KOPT-K1 (cell line): ENCODE data around the gene CNOT6L.
"Not testable (repeated sequence)": the region's sequence is repeated elsewhere in the genome, so short reads cannot be mapped to it uniquely, and the experiment has no call there.

Experiments
- H3K27ac ChIP-seq: fragments of 200-600 bp; sonication (generic); 2 replicates; pipeline ENCODE4 v1.5.1; 2016; ENCODE audit warnings: antibody characterized with exemption, mild to moderate bottlenecking, low read depth, low read length; ENCODE audit not compliant: poor library complexity, severe bottlenecking
- H3K36me3 ChIP-seq: fragments of 200-600 bp; sonication (generic); 2 replicates; pipeline ENCODE4 v1.5.1; 2017; ENCODE audit warnings: antibody characterized with exemption, mild to moderate bottlenecking, low read length, moderate library complexity; ENCODE audit not compliant: insufficient read depth
- H3K9me3 ChIP-seq: fragments of 200-600 bp; sonication (generic); 2 replicates; pipeline ENCODE4 v1.5.1; 2017; ENCODE audit warnings: antibody characterized with exemption, low read length, mild to moderate bottlenecking; ENCODE audit not compliant: insufficient read depth, poor library complexity, severe bottlenecking

The CNOT6L gene

GRCh38 chr4:77804471-77804870, 14.7 kb downstream of the CNOT6L start:
- Histone ChIP-seq H3K36me3 (no peaks in the 10 kb centered on the region), H3K27ac (no peak overlapping the region), H3K9me3 (no peaks in the 10 kb centered on the region)

- Histone ChIP-seq H3K9me3 (no peaks in the 10 kb centered on the region), H3K36me3 (no peaks in the 10 kb centered on the region), H3K27ac (no peak overlapping the region)
Measured at GRCh38 chr4:77802402-77802801, 16.8 kb downstream of the CNOT6L start.

DNA sequence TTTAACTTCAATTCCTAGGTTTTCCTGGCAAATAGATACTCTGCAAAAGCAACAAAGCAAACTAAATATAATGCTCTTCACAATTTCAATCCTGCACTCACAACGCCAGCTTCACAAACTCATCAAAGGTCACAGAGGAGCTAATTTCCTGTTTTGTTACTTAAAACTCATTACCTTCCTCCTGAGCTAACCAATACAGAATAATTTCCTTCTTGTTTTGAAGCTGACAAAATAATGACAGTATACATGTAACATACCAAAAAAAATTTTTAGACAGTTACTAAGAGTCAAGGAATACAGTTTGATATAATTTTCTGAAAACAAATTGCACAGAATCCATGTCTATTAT, 17.9 kb downstream of the CNOT6L start:
- Histone ChIP-seq H3K36me3 (peaks cover 6% of the 10 kb centered on the region; the same call in 1 of the 2 replicates), H3K27ac (peak overlapping the region; percentile 60), H3K9me3 (peaks cover 6% of the 10 kb centered on the region)

GRCh38 chr4:77800483-77801259, 18.5 kb downstream of the CNOT6L start:
- H3K27ac ChIP-seq: peak overlapping the region; percentile 60
- peaks cover 8% of the 10 kb centered on the region for H3K9me3 ChIP-seq
- peaks cover 9% of the 10 kb centered on the region for H3K36me3 ChIP-seq

DNA sequence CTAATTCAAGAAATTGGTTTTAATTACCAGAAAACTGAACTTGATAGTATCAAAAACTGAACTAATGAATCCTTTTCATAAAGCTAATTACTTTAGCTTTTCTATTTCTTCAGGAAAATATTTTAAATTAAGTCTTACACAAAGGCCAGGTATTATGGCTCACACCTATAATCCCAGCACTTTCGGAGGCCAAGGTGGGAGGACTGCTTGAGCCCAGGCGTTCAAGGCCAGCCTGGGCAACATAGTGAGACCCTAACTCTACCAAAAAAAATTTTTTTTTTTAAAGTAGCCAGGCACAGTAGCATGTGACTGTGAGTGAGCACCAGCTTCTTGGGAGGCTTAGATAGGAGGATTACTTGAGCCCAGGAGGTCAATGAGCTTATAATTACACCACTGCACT, 19.1 kb downstream of the CNOT6L start:
- peaks cover 14% of the 10 kb centered on the region for H3K9me3 ChIP-seq
- H3K36me3 ChIP-seq: peaks cover 14% of the 10 kb centered on the region
- H3K27ac ChIP-seq: no peak overlapping the region

- Histone ChIP-seq H3K9me3 (peaks cover 14% of the 10 kb centered on the region), H3K27ac (no peak overlapping the region), H3K36me3 (peaks cover 14% of the 10 kb centered on the region)
Measured at GRCh38 chr4:77798385-77798784, 20.8 kb downstream of the CNOT6L start.

GRCh38 chr4:77797239-77797638, 21.9 kb downstream of the CNOT6L start:
- H3K36me3 ChIP-seq: peaks cover 14% of the 10 kb centered on the region

DNA sequence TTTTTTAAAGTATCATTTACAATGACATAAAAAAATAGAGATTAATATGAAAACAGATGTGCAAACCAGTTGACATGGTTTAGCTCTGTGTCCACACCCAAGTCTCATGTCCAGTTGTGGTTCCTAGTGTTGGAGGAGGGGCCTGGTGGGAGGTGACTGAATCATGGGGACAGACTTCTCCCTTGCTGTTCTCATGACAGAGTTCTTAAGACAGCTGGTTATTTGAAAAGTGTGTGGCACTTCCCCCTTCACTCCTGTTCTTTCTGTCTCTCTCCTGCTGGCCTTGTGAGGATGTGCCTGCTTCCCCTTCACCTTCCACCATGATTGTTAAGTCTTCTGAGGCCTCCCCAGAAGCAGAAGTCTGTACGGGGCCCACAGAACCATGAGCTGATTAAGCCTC, 23.8 kb downstream of the CNOT6L start:
- Histone ChIP-seq H3K9me3 (peaks cover 14% of the 10 kb centered on the region), H3K27ac (no peak overlapping the region), H3K36me3 (peaks cover 14% of the 10 kb centered on the region)

More at GRCh38 chr4:77797239-77797638, 21.9 kb downstream of the CNOT6L start:
- Histone ChIP-seq H3K9me3 (peaks cover 14% of the 10 kb centered on the region), H3K27ac (no peak overlapping the region)

- no peak overlapping the region for H3K27ac ChIP-seq
- no peaks in the 10 kb centered on the region; the same call in 1 of the 2 replicates for H3K36me3 ChIP-seq
- peaks cover under 1% of the 10 kb centered on the region for H3K9me3 ChIP-seq
Measured at GRCh38 chr4:77790146-77790545, 29.0 kb downstream of the CNOT6L start.

- H3K36me3 ChIP-seq: no peaks in the 10 kb centered on the region
- no peaks in the 10 kb centered on the region for H3K9me3 ChIP-seq
- H3K27ac ChIP-seq: no peak overlapping the region
Measured at GRCh38 chr4:77788990-77789389, 30.2 kb downstream of the CNOT6L start.

GRCh38 chr4:77787969-77788368, 31.2 kb downstream of the CNOT6L start:
- H3K9me3 ChIP-seq: no peaks in the 10 kb centered on the region
- H3K36me3 ChIP-seq: no peaks in the 10 kb centered on the region
- H3K27ac ChIP-seq: no peak overlapping the region

DNA sequence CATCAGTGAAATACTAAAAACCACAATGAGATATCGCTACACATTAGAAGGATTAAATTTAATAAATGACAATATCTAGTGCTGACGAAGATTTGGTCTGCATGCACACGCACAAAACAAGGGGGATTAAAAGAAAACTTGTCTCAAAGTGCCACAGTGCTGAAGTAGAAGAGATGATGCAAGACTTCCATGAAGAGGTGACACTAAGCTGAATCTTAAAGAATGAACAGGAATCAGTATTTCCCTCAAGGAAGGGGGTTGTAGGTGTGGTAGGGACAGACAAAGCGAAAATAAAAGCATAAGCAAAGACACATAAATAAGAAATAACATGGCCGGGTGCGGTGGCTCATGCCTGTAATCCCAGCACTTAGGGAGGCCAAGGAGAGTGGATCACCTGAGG, 33.5 kb downstream of the CNOT6L start:
- no peaks in the 10 kb centered on the region for H3K36me3 ChIP-seq
- no peaks in the 10 kb centered on the region for H3K9me3 ChIP-seq
- no peak overlapping the region for H3K27ac ChIP-seq

- no peak overlapping the region for H3K27ac ChIP-seq
- H3K36me3 ChIP-seq: no peaks in the 10 kb centered on the region
- no peaks in the 10 kb centered on the region for H3K9me3 ChIP-seq
Measured at GRCh38 chr4:77783895-77784294, 35.3 kb downstream of the CNOT6L start.

GRCh38 chr4:77782102-77782835, 36.9 kb downstream of the CNOT6L start:
- H3K36me3 ChIP-seq: no peaks in the 10 kb centered on the region
- no peaks in the 10 kb centered on the region for H3K9me3 ChIP-seq
- no peak overlapping the region for H3K27ac ChIP-seq

GRCh38 chr4:77780762-77781161, 38.4 kb downstream of the CNOT6L start:
- H3K9me3 ChIP-seq, H3K36me3 ChIP-seq, H3K27ac ChIP-seq: not testable (repeated sequence)
